ENCODE results near the gene ACSS2.

DNA sequence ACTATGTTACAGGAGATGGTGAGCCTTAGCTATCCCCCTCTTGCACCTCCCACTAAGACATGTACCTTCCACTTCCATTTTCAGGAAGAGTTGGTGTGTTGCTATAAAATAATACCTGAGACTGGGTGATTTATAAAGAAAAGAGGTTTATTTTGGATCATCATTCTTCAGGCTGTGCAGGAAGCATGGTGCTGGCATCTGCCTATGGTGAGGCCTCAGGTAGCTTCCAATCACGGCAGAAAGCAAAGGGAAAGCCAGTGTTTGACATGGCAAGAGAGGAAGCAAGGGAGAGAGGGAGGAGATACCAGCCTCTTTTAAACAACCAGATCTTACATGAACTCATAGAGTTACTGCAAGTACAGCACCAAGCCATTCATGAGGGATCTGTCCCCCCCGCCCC, 47.0 kb downstream of the ACSS2 start:
- TF ChIP-seq, protein P1, sequence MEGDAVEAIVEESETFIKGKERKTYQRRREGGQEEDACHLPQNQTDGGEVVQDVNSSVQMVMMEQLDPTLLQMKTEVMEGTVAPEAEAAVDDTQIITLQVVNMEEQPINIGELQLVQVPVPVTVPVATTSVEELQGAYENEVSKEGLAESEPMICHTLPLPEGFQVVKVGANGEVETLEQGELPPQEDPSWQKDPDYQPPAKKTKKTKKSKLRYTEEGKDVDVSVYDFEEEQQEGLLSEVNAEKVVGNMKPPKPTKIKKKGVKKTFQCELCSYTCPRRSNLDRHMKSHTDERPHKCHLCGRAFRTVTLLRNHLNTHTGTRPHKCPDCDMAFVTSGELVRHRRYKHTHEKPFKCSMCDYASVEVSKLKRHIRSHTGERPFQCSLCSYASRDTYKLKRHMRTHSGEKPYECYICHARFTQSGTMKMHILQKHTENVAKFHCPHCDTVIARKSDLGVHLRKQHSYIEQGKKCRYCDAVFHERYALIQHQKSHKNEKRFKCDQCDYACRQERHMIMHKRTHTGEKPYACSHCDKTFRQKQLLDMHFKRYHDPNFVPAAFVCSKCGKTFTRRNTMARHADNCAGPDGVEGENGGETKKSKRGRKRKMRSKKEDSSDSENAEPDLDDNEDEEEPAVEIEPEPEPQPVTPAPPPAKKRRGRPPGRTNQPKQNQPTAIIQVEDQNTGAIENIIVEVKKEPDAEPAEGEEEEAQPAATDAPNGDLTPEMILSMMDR (IDR thresholded peaks at IDR 0.05 in 8 of 11, conservative IDR thresholded peaks at IDR 0.05 in 3 of 11), result no peak
- TF ChIP-seq POLR2A (IDR thresholded peaks at IDR 0.05) (no peak), POLR2AphosphoS5 (IDR thresholded peaks at IDR 0.05) (no peak)

Data from spleen (tissue), 7 donors.